GM13976 (cell line): ENCODE measurements around the gene TMEM91.

Experiments used
- DNase-seq: peaks from one replicate; pipeline ENCODE4 v3.0.0; 2012; ENCODE audit warnings: low spot score
- CTCF ChIP-seq: IDR thresholded peaks from 2 replicates; pipeline ENCODE4 v1.5.1; 2012; ENCODE audit warnings: borderline replicate concordance, mild to moderate bottlenecking; ENCODE audit not compliant: insufficient read depth; ENCODE audit errors: extremely low read depth, missing control alignments, control extremely low read depth
- in situ Hi-C: fragments of 300-500 bp; cut with MboI; formaldehyde crosslinking; loops from one replicate; pipeline ENCODE4 v1.12.0; 2022; ENCODE audit warnings: low sequenced_read_pairs, mixed read lengths, inconsistent platforms; ENCODE audit not compliant: unreplicated experiment

The TMEM91 gene

DNA sequence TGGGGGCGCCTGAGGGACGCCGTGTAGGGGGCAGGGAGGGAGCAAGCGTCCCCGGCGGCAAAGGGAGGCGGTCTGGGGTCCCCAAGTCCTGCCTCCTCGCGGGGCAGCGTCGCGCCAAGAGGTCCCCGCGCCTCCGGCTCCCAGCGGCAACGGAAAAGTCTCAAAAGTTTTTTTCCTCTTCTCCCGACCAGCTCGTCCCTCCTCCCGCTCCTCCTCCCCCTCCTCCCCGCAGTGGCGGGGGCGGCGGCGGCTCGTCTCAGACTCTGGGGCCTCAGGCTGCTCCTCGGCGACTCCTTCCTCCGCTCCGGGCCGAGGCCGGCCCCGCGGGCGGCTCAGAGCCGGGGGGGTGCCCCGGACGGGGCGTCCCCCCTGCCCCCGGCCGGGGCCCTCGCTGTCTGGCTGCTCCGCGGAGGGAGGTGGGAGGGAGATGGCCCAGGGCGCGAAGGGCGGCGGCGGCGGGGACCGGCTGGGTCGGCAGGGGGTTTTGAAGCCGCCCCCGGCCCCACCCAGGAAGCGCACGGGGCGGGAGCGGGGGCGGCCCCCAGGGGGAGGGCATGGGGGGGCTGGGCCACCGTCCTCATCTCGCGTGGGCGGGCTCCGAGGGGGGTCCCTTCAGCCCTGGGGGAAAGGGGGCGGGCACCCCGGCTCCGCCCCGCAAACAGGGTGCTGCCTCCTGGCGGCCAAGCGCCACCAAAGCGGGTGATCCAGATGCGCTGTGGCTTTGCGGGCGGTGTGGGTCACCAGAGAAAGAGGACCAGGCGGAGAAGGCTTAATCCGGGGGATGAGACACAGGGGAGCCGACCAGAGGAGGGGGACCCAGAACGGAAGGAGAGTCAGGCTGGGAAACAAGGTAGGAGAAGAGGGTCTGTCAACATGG, 22.6 kb upstream of the TMEM91 start, which contains the start of gene TGFB1:
Gene TGFB1, minus strand, starts transcription at position 457 of the 877 bp plus-strand sequence. CDS start 878 bp downstream, outside the sequence.
- in situ Hi-C loops: no loop called here
- peak; percentile 88 for TF ChIP-seq CTCF
- peak; percentile 98 for DNase-seq

- no peak for DNase-seq
- TF ChIP-seq CTCF: no peak
- in situ Hi-C loops: no loop called here
Observed at GRCh38 chr19:41354343-41354953, 21.9 kb upstream of the TMEM91 start.

DNA sequence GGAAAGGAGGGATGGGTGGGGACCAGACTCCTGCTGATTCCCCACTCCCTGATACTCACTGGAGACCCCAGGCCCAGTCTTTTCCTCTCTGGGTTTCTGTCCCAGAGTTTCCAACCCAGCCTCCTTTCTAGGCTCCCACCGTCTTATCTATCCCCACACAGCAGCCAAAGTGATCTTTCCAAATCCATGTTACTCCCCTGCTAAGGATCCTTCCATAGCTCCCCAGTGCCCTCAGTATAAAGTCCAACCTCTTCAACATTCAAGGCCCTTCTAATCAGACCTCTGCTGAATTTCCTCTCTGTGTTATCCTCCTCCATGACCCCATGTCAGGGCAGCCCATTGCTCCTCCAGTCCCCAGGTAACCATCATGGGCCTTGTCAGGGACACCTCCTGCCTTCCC, 21.3 kb upstream of the TMEM91 start:
- no peak for DNase-seq
- TF ChIP-seq CTCF: no peak
- in situ Hi-C loops: no loop called here

GRCh38 chr19:41355802-41356201, 20.5 kb upstream of the TMEM91 start:
- in situ Hi-C loops: no loop called here
- no peak for DNase-seq
- TF ChIP-seq CTCF: no peak

DNA sequence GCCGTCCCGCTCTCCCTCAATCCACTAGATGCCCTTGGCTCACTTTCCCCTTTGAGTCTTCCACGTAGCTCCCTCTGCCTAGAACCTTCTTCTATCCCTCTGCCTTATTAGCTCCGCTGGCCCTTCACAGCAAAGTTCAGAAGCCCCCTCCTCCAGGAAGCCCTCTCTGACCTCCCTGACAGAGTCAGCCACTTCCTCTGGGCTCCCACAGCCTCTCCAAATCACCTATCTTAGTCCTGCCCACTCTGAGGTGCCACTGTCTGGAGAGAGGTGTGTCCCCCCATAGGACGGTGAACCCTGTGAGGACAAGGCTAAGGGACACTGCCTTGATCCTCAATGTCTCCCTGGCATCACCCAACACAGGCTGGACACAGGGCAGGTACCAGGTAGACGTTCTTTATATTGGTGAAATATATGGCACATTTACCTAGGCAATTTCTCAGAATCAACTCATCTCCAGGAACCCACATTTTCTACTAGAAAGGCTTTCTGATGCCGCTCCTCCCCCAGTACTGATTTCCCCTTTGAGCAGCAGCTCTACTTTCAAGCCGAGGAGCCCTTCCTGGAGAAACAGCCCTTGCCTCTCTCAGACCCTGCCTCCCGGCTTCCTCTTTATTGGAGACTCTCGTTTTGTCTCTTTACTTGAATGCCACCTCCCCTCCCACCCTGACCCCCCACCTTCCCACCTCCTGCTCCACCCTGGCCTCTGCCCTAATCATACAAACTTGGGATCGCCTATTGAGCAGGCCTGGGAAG, 19.2 kb upstream of the TMEM91 start:
- no peak for TF ChIP-seq CTCF
- in situ Hi-C loops: no loop called here

GRCh38 chr19:41357746-41358145, 18.6 kb upstream of the TMEM91 start:
- DNase-seq: no peak
- in situ Hi-C loops: no loop called here
- TF ChIP-seq CTCF: no peak

More for the DNA sequence above, 19.2 kb upstream of the TMEM91 start:
- DNase-seq: no peak
